HG02798 (cell line): ENCODE results near the gene EIF4E2.

Experiments used
- ATAC-seq: cut with Tn5 transposase; IDR thresholded peaks from one replicate; pipeline ENCODE4 v1.9.1; 2021; ENCODE audit warnings: mild to moderate bottlenecking; ENCODE audit not compliant: unreplicated experiment, poor library complexity

Gene EIF4E2

GRCh38 chr2:232535761-232536530 is 14.5 kb upstream of the EIF4E2 start:
- no peak for ATAC-seq

GRCh38 chr2:232537079-232537478 is 13.4 kb upstream of the EIF4E2 start:
- ATAC-seq, result no peak

DNA sequence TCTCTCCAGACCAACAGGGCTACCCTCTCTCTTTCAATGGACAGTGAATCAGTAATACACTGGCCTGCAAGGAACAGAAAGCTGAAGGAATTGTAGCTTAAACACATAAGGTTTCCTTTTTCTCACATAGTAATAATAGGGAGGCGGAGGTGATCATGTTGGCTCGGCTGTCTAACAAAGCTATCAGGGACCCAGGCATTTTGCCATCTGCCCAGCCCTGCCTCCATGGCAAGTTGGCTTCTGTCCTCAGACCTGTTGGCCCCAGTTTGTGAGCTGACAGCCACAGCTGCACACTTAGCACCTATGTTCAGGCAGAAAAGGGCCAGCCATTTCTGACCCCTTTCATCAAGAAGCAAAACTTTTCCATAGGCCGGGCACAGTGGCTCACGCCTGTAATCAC is 13.0 kb upstream of the EIF4E2 start:
- ATAC-seq, result no peak

- no peak for ATAC-seq
Observed at GRCh38 chr2:232538671-232539070, 11.8 kb upstream of the EIF4E2 start.

- ATAC-seq, result no peak
Observed at GRCh38 chr2:232539298-232540231, 10.9 kb upstream of the EIF4E2 start, which contains the start of gene CHRNG. Gene CHRNG, plus strand, starts transcription at chr2:232539692. Its CDS starts 56 bp downstream, at chr2:232539748.

GRCh38 chr2:232540441-232541041 is 9.9 kb upstream of the EIF4E2 start:
- no peak for ATAC-seq

GRCh38 chr2:232541195-232541960 is 9.1 kb upstream of the EIF4E2 start:
- no peak for ATAC-seq

DNA sequence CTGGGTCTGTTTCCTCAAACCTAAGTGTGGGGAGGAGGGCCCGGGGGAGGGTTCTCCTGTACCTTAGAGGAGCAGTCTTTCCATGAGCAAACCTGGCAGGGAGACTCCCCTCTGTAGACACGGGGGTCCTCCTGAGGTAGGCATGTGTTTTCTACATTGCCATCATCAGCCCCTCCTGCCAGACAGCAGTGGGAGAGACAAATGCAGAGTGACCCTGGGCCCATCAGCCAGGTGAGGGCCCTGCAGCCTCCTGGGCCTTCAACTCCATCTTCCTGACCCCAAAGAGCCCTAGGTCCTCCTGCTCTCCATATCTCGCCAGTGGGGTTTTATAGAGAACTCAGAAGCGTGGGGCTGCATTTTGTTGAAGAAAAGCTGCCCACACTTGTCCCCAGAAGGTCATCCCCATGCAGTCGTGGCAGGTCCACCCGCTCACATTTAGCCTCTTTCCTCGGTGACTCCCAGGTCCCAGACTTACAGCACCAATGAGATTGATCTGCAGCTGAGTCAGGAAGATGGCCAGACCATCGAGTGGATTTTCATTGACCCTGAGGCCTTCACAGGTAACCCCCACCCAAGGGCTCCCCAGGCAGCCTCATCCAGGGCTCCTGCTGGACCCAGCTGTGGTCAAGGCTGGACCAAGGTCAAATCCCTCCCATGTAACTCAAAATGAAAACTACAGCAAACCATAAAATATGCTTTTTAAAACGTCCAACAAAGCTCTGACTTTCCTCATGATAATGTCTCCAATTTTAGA is 8.4 kb upstream of the EIF4E2 start:
- ATAC-seq, result no peak

DNA sequence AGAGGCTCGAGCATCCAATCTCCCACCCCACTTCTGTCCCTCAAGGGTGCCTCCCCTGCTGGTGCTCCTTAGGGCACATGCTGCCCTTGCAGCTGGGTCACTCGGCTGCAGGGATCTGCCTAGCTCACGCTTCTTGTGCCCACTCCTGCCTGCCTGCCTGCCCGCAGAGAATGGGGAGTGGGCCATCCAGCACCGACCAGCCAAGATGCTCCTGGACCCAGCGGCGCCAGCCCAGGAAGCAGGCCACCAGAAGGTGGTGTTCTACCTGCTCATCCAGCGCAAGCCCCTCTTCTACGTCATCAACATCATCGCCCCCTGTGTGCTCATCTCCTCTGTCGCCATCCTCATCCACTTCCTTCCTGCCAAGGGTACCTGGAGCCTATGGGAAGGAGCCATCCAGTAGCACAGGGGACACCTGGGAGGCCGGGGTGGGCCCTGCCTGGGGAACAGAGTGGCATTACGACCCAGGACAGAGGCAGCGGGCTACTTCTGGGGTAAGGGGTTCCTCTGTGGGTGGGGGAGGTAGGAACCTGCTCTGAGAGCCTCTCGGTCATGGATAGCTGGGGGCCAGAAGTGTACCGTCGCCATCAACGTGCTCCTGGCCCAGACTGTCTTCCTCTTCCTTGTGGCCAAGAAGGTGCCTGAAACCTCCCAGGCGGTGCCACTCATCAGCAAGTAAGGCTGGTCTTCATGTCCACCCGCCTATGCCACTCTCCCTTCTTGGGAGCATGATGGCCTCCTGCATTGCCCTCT is 7.6 kb upstream of the EIF4E2 start:
- ATAC-seq, result no peak

DNA sequence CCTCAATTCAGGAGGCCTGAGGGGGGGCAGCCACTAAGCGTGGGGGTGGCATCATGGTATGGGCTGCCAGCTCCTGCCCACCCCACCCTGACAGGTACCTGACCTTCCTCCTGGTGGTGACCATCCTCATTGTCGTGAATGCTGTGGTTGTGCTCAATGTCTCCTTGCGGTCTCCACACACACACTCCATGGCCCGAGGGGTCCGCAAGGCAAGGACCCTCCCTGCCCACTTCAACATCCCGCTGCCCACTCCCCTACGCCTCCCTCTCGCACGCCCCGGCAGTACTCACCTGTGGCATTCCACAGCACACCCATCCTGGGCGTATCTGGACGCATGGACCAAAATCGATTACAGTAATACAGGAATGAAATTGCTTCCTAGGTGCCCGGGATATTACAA is 7.0 kb upstream of the EIF4E2 start:
- no peak for ATAC-seq

GRCh38 chr2:232543928-232544631 is 6.4 kb upstream of the EIF4E2 start:
- ATAC-seq, result no peak

DNA sequence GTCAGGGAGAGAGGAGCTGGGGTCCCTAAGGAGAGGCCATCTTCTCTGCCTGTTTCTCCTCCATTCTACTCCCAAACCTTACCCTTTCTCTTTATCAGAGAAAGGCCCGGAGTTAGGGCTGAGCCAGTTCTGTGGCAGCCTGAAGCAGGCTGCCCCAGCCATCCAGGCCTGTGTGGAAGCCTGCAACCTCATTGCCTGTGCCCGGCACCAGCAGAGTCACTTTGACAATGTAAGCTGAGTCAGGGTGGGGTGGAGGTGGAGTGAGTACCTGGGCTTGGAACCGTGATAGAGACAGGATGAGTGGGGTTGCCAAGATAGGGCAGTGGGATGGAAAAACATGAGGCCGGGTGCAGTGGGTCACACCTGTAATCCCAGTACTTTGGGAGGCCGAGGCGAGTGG is 5.8 kb upstream of the EIF4E2 start:
- no peak for ATAC-seq

DNA sequence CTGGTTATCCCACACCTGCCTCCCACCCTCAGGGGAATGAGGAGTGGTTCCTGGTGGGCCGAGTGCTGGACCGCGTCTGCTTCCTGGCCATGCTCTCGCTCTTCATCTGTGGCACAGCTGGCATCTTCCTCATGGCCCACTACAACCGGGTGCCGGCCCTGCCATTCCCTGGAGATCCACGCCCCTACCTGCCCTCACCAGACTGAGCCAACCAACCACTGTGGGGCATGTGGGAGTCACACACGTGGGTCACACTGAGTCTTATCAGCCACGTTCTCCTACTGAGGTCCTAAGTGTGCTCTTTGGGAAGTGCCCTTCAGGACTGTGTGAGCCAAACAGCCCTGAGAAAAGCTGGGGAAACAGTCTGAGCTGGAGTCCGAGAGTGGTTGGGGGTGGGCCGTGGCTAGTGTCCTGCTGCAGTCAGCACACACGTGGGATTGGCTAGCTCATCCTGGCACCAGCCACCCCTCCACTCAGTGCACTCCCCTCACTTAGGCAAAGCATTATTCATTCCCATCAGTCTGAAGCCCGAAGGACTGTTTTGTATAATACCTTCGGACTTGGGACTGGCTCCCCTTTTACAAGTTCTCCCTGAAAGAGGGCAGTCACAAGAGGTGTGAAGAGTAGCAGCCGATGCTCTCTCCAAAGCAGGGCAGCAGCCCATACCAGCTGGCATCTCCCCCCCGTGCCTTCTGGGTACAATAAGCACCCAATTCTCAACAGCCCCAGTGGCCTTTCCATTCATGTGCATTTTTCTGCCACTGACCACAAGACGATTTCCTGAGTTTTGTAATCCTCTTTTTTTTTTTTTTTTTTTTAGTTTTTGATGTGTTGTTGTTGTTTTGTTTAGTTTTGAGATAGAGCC is 4.7 kb upstream of the EIF4E2 start:
- no peak for ATAC-seq

GRCh38 chr2:232547991-232548390 is 2.5 kb upstream of the EIF4E2 start:
- no peak for ATAC-seq

DNA sequence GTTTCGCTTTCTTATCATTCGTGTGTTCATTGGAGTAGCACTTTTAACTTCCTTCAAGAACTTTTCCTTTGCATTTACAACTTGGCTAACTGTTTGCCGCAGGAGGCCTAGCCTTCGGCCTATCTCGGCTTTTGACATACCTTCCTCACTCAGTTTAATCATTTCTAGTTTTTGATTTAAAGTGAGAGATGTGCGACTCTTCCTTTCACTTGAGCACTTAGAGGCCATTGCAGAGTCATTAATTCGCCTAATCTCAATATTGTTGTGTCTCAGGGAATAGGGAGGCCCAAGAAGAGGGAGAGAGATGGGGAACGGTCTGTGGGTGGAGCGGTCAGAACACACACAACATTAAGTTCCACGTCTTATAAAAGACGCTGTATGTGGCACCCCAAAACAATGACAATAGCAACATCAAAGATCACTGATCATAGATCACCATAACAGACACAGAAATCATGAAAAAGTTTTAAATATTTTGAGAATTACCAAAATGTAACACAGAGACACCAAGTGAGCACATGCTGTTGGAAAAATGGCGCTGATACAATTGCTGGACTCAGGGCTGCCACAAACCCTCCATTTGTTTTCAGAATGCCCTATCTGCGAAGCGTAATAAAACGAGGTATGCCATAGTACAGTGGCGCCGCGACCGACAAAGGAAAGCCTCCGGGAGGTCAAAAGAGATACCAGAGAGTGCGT is 685 bp upstream of the EIF4E2 start:
- no peak for ATAC-seq

DNA sequence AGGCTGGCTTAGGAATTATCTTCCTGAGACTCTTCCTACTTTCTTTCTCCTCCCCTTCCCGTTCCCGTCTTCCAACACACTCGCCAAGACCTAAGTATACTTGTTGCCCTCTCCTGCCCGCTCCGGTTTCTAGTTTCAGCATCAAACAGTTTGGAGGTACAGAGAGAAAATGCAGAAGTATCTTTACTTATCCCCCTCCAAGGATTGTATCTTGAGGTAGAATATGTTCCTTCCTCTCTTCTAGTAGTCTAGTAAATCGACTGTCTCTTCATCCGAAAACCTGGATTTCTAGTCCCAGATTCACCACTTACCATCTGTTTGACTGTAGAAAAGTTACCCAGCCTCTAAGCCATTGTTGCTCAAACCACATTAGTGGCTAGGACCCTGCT is 755 bp downstream of the EIF4E2 start:
- no peak for ATAC-seq

- ATAC-seq, result no peak
Observed at GRCh38 chr2:232551776-232552175, 1.3 kb downstream of the EIF4E2 start.
